Lung microvascular endothelial cell (primary cell): Measurements from ENCODE around the gene GPR146. TPM values are rescaled to one million over a fixed set of nuclear protein-coding genes. Genes with fewer than 3 reads are reported as not detected.

ENCODE experiments used
- DNase-seq, 2 donors: peaks; one replicate each; pipeline versions ENCODE4 v3.0.0 to v3.0.0-alpha.2; 2010; ENCODE audit warnings: low read depth in 2 of 2
- total RNA-seq: library from RNA; depleted of rRNA; stranded (reverse); fragments of >200 nt; gene quantifications from 2 replicates; pipeline ENCODE4 v1.2.1, GENCODE V29; 2014

The GPR146 gene
- total RNA-seq, 1 donor from 2014 or later = 90.3 TPM

DNA sequence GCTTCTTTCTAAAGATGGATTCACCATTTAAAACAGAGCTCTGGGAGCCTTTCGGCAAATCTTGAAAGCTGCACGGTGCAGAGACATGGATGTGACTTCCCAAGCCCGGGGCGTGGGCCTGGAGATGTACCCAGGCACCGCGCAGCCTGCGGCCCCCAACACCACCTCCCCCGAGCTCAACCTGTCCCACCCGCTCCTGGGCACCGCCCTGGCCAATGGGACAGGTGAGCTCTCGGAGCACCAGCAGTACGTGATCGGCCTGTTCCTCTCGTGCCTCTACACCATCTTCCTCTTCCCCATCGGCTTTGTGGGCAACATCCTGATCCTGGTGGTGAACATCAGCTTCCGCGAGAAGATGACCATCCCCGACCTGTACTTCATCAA is 47.3 kb downstream of the GPR146 start:
- DNase-seq = no peak

DNA sequence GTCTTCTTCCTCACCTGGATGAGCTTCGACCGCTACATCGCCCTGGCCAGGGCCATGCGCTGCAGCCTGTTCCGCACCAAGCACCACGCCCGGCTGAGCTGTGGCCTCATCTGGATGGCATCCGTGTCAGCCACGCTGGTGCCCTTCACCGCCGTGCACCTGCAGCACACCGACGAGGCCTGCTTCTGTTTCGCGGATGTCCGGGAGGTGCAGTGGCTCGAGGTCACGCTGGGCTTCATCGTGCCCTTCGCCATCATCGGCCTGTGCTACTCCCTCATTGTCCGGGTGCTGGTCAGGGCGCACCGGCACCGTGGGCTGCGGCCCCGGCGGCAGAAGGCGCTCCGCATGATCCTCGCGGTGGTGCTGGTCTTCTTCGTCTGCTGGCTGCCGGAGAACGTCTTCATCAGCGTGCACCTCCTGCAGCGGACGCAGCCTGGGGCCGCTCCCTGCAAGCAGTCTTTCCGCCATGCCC is 47.9 kb downstream of the GPR146 start:
- DNase-seq = no peak

DNA sequence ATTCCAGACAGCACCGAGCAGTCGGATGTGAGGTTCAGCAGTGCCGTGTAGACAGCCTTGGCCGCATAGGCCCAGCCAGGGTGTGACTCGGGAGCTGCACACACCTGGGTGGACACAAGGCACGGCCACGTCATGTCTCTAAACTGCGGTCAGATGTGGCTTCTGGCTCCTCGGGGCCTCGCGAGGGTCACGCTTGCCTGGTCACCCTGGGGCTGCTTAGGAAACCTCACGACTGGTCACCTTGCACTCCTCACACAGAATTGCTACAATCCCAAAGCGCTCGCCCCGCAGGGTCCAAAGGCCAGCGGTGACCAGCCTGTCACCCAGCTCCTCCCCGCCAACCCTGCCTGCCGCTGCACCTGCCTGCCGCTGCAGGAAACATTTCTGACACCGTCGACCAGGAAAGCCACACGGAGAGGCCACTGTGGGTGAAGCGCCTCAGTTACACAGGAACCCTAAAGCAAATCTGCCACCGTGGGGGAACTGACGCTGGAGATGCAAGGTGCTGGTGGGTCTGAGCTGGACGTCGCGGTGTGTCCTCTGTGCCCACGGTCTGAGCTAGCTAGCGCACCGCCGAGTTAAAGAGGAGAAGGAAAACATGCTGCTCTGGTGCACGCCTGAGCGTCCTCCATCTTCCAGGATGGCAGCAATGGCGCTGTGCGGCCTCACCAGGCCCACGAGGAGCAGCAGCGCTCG is 48.6 kb downstream of the GPR146 start:
- DNase-seq = no peak

DNA sequence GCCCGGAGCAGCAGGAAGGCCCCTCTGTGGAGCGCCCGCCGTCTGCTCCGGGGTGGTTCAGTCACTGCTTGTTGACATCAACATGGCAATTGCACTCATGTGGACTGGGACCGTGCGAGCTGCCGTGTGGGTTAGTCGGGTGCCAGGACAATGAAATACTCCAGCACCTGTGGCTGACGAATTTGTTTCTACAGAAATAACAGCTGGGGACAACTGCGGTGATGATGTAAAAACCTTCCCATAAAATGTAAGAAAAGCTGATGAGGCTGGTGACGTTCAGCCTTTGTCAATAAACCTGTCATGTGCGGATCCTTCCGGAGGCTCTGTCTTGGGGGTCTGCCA is 49.1 kb downstream of the GPR146 start:
- no peak for DNase-seq

DNA sequence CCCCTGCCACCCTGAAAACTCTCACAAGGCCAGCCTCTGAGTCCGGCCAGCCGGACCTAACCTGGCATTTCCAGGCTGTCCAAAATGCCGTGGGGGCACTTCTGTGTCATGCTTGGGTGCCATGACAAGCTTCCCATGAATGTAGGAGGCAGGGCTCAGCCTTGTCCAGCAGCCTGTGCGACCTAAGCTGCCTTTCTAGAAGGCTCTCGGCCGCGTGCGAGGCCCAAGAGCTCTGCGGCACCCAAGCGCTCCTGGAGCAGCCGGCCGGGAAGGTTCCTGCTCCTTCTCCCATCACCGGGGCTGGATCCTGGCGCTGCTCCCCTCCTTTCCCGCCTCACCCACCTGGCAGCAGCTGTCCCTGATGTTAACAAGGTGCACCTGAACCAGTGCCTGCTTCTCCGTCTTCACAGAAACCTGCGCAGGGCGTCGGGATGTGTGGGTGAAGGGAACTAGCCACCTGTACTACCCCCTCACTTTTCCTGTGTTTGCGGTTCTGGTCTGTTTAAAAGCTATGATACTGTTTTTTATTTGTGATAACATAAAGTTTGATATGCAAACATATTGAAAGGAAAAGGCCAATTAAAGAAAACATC is 49.7 kb downstream of the GPR146 start:
- no peak for DNase-seq

DNA sequence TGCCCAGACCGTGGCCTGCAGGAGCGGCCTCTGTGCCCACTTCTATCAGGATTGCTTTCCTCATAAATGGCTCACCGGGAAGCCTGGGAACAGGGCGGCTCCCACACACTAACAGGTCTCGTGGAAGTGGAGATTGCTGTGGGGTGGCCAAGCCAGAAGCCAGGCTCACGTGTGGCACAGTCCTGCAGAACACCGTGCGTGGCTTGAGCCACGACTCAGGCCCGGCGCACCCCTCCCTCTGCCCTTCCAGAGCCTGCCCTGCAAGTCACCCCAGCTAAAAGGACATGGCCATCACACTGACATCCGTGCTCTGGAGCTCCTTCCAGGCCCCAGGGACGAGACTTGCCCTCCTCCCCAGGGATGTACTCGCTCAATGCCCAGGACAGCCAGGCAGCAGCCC is 50.5 kb downstream of the GPR146 start:
- DNase-seq = no peak

DNA sequence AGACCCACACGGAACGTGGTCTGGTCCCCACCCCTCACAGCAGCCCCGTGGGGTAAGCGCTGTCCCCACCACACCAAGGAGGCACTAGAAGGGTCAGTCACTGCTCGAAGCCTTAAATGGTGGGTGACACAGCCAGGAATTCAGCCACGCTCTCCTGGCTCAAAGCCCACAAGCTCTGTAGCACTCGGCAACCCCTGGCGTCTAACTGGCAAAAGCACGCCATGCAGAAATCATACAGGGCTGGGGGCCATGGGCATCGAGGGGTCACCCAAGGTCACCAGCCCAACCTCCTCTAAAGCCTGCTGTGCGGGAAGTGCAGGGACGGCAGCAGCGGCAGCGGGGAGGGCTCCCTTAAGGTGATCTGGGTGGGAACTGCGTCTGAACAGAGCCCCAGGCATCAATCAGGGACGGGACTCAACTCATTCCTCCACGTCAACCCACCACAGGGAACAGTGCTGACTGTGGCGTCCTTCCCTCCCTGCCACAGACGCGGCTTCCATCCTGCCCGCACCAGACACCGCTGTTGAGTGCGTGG is 51.3 kb downstream of the GPR146 start:
- DNase-seq = no peak

DNA sequence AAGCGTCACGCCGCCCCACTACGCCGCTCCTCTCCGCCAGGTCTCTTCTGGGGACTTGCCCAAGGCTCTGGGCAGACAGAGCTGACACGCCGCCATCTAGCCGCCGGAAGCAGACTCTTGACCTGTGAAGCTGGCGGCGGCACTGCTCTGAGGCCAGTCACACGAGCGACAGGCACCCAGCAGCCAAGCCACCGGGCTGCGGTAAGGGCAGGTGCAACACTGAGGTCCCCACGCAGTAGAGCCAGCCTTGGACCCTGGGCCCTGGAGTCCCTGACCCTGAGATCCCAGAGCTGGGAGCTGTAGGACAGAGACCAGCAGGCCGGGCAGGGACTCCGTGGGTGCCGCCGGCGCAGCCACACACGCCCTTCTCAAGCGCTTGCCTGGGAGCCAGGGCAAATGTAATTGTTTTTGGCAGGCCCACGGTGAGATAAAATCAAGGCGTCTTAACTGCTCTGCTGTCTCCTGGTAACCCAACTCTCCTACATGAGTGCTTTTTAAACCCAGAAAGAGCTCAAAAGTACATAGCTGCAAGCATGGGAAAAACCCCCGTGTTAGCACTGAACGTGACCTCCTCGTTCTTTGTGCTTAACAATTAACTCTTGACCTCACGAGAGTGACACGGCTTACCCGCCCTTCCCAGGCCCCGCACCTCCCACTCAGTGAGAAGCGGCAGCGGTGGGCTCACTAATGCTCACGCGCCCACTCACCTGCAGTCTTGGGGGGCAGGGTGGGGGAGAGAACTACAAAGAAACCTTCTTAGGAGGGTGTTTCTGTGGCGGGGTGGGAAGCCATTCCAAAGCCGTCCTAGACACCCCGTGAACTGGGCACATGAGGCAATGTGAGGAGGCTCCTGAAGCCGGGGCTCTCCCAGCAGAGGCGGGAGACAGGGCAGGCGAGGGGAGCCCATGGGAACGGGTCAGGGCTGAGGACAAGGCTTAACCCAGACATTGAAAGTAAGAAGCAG is 52.1 kb downstream of the GPR146 start:
- DNase-seq = no peak

DNA sequence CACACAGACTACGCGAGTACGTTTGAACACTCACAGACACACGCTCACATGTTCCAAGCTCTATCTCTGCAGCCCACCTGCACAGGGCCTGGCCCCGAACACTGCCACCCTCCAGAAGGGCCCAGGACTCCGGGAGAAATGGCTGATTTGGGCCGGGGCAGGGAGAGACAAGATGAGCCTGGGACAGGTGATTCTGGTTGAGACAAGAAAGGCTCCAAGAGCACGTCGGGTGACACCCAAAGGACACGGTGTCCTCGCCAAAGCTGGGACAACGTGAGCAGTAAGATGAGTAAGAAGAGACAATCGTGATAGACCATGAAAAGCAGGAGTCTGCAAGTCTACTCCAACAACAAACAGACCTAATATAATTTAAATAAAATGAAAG is 52.8 kb downstream of the GPR146 start:
- DNase-seq = no peak

DNA sequence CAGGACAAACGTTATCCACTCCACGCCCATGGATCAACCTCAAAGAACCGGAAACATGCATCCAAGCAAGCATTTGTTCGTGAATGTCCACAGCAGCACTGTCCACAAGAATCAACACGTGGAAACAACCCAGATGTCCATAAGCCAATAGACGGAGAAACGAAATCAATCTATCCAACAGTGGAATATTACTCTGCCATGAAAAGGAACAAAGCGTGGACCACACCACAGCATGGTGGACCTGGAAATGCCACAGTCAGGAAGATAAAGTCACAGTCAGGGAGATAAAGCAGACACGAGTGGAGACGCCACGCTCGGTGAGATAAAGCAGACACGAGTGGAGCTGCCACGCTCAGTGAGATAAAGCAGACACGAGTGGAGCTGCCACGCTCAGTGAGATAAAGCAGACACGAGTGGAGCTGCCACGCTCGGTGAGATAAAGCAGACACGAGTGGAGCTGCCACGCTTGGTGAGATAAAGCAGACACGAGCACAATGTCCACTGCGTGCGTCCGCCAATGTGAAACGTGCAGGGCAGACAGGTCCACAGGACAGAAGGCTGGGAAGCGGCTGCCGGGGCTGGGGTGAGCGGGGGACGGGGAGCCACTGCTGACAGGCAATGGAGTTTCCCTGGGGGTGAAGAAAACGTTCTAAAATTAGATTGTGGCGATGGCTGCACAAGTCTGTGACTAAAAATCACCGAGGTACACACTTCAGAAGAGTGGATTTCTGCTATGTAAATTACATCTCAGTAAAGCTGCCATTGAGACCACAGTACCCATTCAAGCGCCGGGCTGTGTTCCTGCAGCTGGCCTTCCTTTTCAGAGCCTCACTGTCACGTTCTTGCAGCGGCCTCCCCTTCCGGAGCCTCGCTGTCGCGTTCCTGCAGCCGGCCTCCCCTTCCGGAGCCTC is 54.2 kb downstream of the GPR146 start:
- no peak for DNase-seq

DNA sequence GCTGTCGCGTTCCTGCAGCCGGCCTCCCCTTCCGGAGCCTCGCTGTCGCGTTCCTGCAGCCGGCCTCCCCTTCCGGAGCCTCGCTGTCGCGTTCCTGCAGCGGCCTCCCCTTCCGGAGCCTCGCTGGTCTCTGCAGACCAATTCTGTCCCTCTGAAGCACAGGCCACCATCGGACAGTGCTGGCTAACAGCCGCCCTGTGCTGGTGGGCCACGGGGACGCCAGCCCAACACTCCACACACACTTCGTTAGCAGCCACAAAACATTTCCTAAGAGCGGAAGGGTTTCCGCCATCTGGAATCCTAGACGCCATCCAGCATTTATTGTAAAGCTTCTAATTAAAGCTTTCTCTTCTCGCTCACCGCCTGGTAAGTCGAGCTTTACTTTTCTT is 54.8 kb downstream of the GPR146 start:
- DNase-seq = no peak

DNA sequence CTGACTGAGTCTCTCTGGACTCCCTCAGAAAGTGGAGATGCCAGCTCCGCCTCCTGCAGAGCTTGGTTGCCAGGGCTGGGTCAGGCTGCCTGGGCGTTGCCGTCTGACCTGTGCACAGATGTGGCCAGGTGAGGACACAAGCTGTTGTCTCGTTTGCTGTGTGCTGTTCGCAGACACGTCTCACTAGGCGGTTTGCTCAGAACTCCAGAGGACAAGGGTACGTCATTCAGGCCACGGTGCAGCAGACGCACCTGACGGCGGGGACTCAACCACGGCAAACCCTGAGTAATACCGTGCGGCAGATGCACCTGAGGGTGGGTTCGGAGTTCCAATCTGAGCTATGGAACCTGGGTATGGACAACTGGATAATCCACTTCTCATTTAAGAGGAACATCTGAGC is 55.3 kb downstream of the GPR146 start:
- no peak for DNase-seq

DNA sequence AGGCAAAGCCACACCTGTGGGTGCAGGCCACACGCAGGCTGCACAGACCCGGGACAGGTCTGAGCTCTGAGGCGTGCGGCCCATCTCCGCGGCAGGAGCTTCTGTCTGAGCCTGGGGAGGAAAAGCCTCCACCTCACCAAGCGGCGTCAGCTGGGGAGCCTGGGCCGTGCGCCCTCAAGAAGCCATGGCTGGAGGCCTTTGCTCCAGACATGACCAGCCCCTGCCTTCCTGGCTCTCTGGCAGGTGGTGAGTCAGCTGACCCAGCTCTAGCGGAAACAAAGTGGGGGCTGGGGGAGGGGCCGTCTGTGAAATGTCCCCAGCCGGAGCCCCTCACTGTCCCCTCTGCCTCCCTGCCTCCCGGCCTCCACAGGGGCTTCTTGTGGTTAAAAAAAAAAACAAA is 56.0 kb downstream of the GPR146 start:
- peak; percentile 32 to 50 for DNase-seq

DNA sequence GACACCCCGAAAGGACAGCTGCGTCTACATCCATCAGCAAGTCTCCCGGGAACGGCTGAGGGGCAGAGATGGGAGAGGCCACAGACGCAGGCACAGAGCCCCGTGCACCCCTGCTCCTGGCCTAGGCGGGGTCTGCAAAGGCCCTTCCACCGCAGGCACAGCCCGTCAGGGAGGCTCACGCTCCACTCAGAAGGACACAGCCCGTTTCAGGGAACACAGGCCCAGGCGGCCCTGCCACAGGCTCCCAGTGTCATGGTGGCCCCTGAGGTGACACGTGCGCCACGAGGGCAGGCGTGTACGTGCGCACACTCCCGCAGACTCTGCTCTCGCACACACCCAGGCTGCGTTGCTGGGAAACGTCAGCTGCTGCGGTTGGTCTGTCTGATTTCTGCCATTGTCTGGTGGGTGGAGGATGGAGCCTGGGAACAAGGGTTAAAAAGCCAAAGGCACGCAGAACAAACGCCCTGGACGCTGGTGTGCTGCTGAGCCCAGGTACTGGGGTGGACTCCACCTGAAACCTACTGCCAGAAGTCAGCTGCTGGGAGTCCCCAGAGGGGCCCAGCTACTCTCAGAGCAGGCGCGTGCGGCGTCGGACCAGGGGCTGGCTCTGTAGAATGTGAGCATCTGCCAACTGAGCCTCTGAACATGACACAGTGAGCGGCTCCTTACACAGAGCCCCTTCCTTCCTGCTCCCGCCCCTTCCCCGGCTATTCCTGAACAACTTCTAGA is 56.7 kb downstream of the GPR146 start:
- DNase-seq = no peak

DNA sequence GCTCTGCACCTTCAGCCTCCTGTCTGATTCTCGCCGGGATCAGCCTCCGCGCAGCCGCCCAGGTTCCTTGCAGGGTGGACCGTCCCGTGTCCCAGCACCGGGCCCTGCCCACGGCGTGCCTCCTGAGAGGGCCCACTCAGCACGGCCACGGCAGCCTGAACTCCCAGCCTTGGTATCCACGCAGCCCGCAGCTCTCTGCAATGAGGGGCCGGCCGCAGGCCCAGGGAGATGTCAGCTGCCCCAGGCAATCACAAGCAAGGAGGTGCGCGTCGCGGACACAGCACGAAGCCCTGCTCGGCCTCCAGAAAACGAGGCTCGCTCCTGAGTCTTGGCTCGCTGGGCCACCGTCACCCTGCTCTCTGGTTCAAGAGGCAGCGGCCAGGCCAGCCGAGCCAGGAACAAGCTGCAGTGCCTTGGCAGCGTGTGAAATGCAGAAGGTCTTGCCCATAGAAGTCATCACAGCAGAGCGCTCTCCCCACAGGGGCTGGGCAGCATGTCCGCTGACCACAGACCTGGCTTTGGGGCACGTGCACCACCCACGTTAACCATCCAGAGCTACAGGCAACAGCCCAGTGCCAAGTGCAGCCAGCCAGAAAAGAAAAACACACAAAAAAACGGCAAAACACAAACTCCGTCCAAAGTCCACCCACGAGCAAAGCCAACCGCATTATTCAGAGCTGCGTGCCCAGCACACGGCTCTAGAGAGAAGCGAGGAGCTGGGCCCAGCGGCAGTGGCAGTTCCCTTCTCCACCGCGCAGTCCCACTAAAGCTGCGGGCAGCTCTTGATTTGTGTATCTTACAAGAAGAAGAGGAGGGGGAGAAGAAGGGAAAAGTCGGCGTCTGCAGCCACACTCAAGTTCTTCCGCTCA is 57.5 kb downstream of the GPR146 start:
- DNase-seq = no peak

DNA sequence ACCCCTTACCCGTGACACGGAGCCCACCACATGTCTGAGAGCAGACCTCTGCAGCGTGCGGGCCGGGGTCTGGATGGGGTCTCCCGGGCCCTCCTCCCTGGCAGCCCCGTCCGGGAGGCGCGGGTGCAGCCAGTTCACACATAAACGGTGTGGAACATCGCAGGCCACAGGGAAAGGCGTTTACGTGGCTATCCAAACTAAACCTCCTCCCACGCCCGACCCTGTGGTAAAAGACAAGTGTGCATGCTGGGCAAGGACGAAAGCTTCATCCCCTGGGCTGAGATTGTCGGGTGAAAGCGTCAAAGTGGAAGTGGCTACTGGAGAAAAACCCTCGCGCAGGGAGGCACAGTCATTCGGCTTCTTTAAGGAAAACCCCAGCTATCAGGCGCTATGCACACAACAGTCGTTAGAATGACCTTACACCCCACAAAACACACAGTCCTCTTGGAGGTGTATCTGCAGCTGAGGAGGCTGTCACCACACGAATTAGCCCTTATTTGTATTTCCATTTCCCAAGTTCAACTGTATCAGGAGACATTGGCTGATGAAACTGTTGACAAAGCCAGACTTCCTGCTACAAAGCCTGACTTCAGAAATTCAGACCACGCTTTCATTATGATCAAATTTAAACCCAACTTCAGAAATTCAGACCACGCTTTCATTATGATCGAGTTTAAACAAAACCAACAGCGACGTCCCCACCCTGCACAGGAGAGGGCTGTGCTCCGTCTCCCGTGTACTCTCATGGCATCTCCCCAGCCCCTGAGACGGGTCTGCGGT is 58.9 kb downstream of the GPR146 start:
- peak in 1 of 2 donors; percentile 38 for DNase-seq

DNA sequence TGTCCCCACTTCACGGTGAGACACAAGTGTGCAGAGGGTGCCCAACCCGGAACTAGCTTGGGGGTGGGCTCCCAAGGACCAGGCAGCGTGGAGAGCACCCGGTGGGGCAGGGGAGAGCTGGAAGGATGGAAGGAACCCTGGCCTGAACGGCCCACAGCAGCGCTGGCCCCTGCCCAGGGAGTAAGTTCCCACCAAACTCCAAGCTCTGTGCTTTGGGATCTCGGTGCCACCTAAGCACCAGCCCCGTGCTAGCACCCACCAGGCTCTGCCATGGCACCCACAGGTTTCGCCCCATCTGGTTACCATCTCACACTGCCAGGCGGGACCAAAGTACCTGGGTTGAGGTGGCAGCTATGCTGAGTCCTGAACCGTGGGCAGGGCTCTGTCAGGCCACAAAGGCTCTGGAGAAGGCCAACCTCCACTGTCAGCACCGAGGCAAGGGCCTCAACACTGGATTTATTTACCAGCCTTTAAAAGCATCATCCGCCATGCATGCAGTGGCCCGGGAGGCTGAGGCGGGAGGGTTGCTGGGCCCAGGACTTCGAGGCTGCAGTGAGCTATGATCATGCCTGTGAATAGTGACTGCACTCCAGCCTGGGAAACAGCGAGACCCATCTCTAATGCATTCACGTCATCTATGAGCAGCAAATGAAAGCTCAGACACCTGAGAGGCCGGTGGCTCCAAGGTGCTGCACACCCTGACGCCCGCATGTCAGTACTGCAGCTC is 59.6 kb downstream of the GPR146 start:
- no peak for DNase-seq
